Mesothelial cell of epicardium (in vitro differentiated cells): ENCODE results near the gene SIL1. TPM values are rescaled to one million over a fixed set of nuclear protein-coding genes. Genes with fewer than 3 reads are reported as not detected.

ENCODE experiments used
- DNase-seq, 2 experiments: peaks; one replicate each; pipeline ENCODE4 v3.0.0; 2021; ENCODE audit warnings: low spot score in 2 of 2; ENCODE audit not compliant: unreplicated experiment in 2 of 2
- H3K27ac Mint-ChIP-seq: 2 replicates; pipeline ENCODE4 v1.8.0; 2021; ENCODE audit warnings: mixed read lengths
- H3K27me3 Mint-ChIP-seq: 2 replicates; pipeline ENCODE4 v1.8.0; 2021; ENCODE audit warnings: low read depth, mixed read lengths
- H3K36me3 Mint-ChIP-seq: 2 replicates; pipeline ENCODE4 v1.8.0; 2021; ENCODE audit warnings: mixed read lengths
- H3K4me1 Mint-ChIP-seq: 2 replicates; pipeline ENCODE4 v1.8.0; 2021; ENCODE audit warnings: mixed read lengths
- H3K4me3 Mint-ChIP-seq: 2 replicates; pipeline ENCODE4 v1.8.0; 2021; ENCODE audit warnings: mild to moderate bottlenecking, moderate library complexity, mixed read lengths
- H3K9me3 Mint-ChIP-seq: 2 replicates; pipeline ENCODE4 v1.8.0; 2021; ENCODE audit warnings: mixed read lengths
- CTCF ChIP-seq: fragments of 200-600 bp; sonication (generic); IDR thresholded peaks from one replicate; pipeline ENCODE4 v1.5.0; 2021; ENCODE audit warnings: antibody characterized with exemption; ENCODE audit not compliant: unreplicated experiment
- total RNA-seq: library from RNA; stranded (reverse); gene quantifications from 3 replicates; pipeline ENCODE4 v1.2.1, GENCODE V29; 2021

SIL1 gene
- total RNA-seq, 1 donor from 2014 or later, result 46.2 TPM

GRCh38 chr5:138989720-138990119 lies 208.4 kb downstream of the SIL1 start:
- Mint-ChIP-seq H3K27ac (no peak overlapping the region), H3K9me3 (no peaks in the 10 kb centered on the region), H3K4me3 (no peak overlapping the region), H3K4me1 (peaks cover 7% of the 10 kb centered on the region), H3K36me3 (peaks cover 3% of the 10 kb centered on the region), H3K27me3 (no peaks in the 10 kb centered on the region)
- TF ChIP-seq CTCF, result no peak
- DNase-seq, result no peak

- H3K27me3 Mint-ChIP-seq, result no peaks in the 10 kb centered on the region
- H3K36me3 Mint-ChIP-seq, result peaks cover 11% of the 10 kb centered on the region
- no peak overlapping the region for H3K4me3 Mint-ChIP-seq
- no peak for DNase-seq
- H3K9me3 Mint-ChIP-seq, result no peaks in the 10 kb centered on the region
- H3K4me1 Mint-ChIP-seq, result peaks cover 11% of the 10 kb centered on the region
- no peak for TF ChIP-seq CTCF
- no peak overlapping the region for H3K27ac Mint-ChIP-seq
These were observed 211.9 kb downstream of the SIL1 start for GRCh38 chr5:138986186-138986800.

- Mint-ChIP-seq H3K4me3 (no peak overlapping the region), H3K4me1 (peaks cover 11% of the 10 kb centered on the region), H3K9me3 (no peaks in the 10 kb centered on the region), H3K27ac (no peak overlapping the region), H3K27me3 (no peaks in the 10 kb centered on the region), H3K36me3 (peaks cover 11% of the 10 kb centered on the region)
- TF ChIP-seq CTCF, result no peak
- peak in 1 of 2 experiments; percentile 10 for DNase-seq
These were observed 212.5 kb downstream of the SIL1 start for GRCh38 chr5:138985683-138986082.

GRCh38 chr5:138985256-138985655 lies 212.9 kb downstream of the SIL1 start:
- Mint-ChIP-seq H3K4me1 (peaks cover 15% of the 10 kb centered on the region), H3K36me3 (peaks cover 11% of the 10 kb centered on the region), H3K27ac (no peak overlapping the region), H3K4me3 (no peak overlapping the region), H3K9me3 (no peaks in the 10 kb centered on the region), H3K27me3 (no peaks in the 10 kb centered on the region)
- TF ChIP-seq CTCF, result no peak
- no peak for DNase-seq

- Mint-ChIP-seq H3K36me3 (peaks cover 11% of the 10 kb centered on the region), H3K9me3 (no peaks in the 10 kb centered on the region), H3K27me3 (no peaks in the 10 kb centered on the region), H3K4me1 (peaks cover 22% of the 10 kb centered on the region), H3K27ac (no peak overlapping the region), H3K4me3 (no peak overlapping the region)
- DNase-seq, result no peak
- TF ChIP-seq CTCF, result no peak
These were observed 214.2 kb downstream of the SIL1 start for GRCh38 chr5:138983984-138984383.

GRCh38 chr5:138981586-138981985 lies 216.6 kb downstream of the SIL1 start:
- Mint-ChIP-seq H3K9me3 (no peaks in the 10 kb centered on the region), H3K4me1 (peaks cover 35% of the 10 kb centered on the region), H3K4me3 (no peak overlapping the region)

More at GRCh38 chr5:138981586-138981985, 216.6 kb downstream of the SIL1 start:
- no peak for TF ChIP-seq CTCF
- Mint-ChIP-seq H3K36me3 (peaks cover 13% of the 10 kb centered on the region), H3K27me3 (no peaks in the 10 kb centered on the region), H3K27ac (no peak overlapping the region)
- peak in 1 of 2 experiments; percentile 27 for DNase-seq
